ENCODE measurements around the gene SBF2.

DNA sequence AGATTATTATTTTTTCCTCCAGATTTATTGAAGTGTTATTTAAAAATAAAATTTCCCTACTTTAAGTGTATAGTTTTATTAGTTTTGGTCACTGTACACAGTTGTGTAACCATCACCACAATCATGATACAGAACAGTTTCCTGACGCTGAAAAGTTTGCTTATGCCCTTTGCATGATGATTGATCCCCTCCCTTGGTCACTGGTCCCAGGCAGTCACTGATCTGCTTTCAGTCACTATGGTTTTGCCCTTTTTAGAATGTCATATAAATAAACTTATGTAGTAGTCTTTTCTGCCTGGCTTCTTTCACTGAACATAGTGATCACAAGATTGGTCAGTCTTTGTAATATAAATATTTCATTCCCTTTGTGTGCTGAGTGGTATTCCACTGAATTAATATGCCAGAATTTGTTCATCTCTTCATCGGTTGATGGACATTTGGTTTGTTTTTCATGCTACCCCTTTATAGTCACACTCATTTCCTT is 489.6 kb downstream of the SBF2 start:
- TF ChIP-seq, protein P1, sequence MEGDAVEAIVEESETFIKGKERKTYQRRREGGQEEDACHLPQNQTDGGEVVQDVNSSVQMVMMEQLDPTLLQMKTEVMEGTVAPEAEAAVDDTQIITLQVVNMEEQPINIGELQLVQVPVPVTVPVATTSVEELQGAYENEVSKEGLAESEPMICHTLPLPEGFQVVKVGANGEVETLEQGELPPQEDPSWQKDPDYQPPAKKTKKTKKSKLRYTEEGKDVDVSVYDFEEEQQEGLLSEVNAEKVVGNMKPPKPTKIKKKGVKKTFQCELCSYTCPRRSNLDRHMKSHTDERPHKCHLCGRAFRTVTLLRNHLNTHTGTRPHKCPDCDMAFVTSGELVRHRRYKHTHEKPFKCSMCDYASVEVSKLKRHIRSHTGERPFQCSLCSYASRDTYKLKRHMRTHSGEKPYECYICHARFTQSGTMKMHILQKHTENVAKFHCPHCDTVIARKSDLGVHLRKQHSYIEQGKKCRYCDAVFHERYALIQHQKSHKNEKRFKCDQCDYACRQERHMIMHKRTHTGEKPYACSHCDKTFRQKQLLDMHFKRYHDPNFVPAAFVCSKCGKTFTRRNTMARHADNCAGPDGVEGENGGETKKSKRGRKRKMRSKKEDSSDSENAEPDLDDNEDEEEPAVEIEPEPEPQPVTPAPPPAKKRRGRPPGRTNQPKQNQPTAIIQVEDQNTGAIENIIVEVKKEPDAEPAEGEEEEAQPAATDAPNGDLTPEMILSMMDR (conservative IDR thresholded peaks at IDR 0.05 in 1 of 2, IDR thresholded peaks at IDR 0.05 in 1 of 2; ENCODE audit: extremely low read depth in 1 of 2, insufficient read depth in 1 of 2, low read depth in 1 of 2, low read length in 2 of 2) = no peak
- no peak for TF ChIP-seq EZH2 (IDR thresholded peaks at IDR 0.05; ENCODE audit: borderline replicate concordance, low read length)

All from mammary epithelial cell (primary cell).